H1 (cell line): ENCODE results near the gene ZNF200. TPM values are rescaled to one million over a fixed set of nuclear protein-coding genes. Genes with fewer than 3 reads are reported as not detected.

Experiments
- CTCF ChIA-PET: fragments of 300-600 bp; sonication (Branson Sonifier 250); formaldehyde crosslinking; loops from one replicate; lab custom pipeline; 2021; ENCODE audit not compliant: partially characterized antibody; lab: Charles Lee
- POLR2A ChIA-PET: fragments of 300-600 bp; sonication (Branson Sonifier 250); formaldehyde crosslinking; loops from one replicate; lab custom pipeline; 2021; ENCODE audit warnings: inconsistent platforms; ENCODE audit not compliant: partially characterized antibody; lab: Charles Lee
- DNase-seq, 2 experiments: peaks; one replicate each; pipeline versions ENCODE4 v3.0.0 to v3.0.0-alpha.2; 2010 to 2022; ENCODE audit warnings: low spot score in 2 of 2, low read depth in 1 of 2, mixed read lengths in 1 of 2
- FAIRE-seq: peaks from 2 replicates; lab custom pipeline; 2011; peaks lifted over from hg19 to GRCh38; lab: Jason Lieb, UNC
- H2AFZ ChIP-seq: 2 replicates; pipeline ENCODE4 v1.8.1; 2012; ENCODE audit warnings: low read length, inconsistent platforms
- H2AK5ac ChIP-seq: 2 replicates; pipeline ENCODE4 v1.6.1; 2013; ENCODE audit warnings: low read depth, low read length
- H2BK120ac ChIP-seq: replicated peaks from 2 replicates; pipeline ENCODE3; 2013; ENCODE audit warnings: low read depth, low read length, inconsistent platforms
- H2BK12ac ChIP-seq: 2 replicates; pipeline ENCODE4 v1.6.1; 2013; ENCODE audit warnings: low read depth, low read length
- H2BK15ac ChIP-seq: 2 replicates; pipeline ENCODE4 v1.6.1; 2013; ENCODE audit warnings: low read length
- H2BK20ac ChIP-seq: 2 replicates; pipeline ENCODE4 v1.6.1; 2013; ENCODE audit warnings: low read length
- H2BK5ac ChIP-seq: 2 replicates; pipeline ENCODE4 v1.6.1; 2013; ENCODE audit warnings: low read depth, low read length
- H3K14ac ChIP-seq: 2 replicates; pipeline ENCODE4 v1.6.1; 2013; ENCODE audit warnings: inconsistent platforms; ENCODE audit not compliant: insufficient read length
- H3K18ac ChIP-seq: 2 replicates; pipeline ENCODE4 v1.6.1; 2013; ENCODE audit warnings: low read length; ENCODE audit errors: extremely low read depth
- H3K23ac ChIP-seq: 2 replicates; pipeline ENCODE4 v1.6.1; 2013; ENCODE audit warnings: inconsistent platforms; ENCODE audit not compliant: insufficient read length
- H3K23me2 ChIP-seq: 2 replicates; pipeline ENCODE4 v1.6.1; 2013; ENCODE audit warnings: low read depth, low read length
- H3K27ac ChIP-seq: 2 replicates; pipeline ENCODE4 v1.6.1; 2011; ENCODE audit warnings: low read depth, low read length, inconsistent platforms
- H3K27me3 ChIP-seq, 4 experiments: replicated peaks in 1 of 4; 1 replicate in 1 of 4; 2 replicates in 3 of 4; pipeline versions ENCODE4 v1.6.1 to v1.8.1; 2011 to 2013; ENCODE audit warnings: low read length in 3 of 4, mild to moderate bottlenecking in 3 of 4, inconsistent platforms in 2 of 4, mixed read lengths in 2 of 4, moderate library complexity in 1 of 4; ENCODE audit not compliant: control insufficient read depth in 3 of 4, insufficient read depth in 3 of 4; ENCODE audit errors: extremely low read depth in 1 of 4
- H3K36me3 ChIP-seq, 4 experiments: 2 replicates each; pipeline versions ENCODE4 v1.6.1 to v1.8.1; 2011 to 2013; ENCODE audit warnings: mild to moderate bottlenecking in 4 of 4, low read length in 3 of 4, moderate library complexity in 2 of 4, control low read depth in 1 of 4, inconsistent platforms in 1 of 4; ENCODE audit not compliant: insufficient read depth in 4 of 4, control insufficient read depth in 2 of 4
- H3K4ac ChIP-seq: replicated peaks from 2 replicates; pipeline ENCODE3; 2013; ENCODE audit warnings: low read length, low read depth, mixed read lengths, inconsistent platforms; ENCODE audit not compliant: insufficient read length
- H3K4me1 ChIP-seq, 4 experiments: replicated peaks in 1 of 4; 1 replicate in 1 of 4; 2 replicates in 3 of 4; pipeline versions ENCODE4 v1.6.1 to v1.8.1; 2011 to 2013; ENCODE audit warnings: low read length in 3 of 4, inconsistent platforms in 2 of 4, mixed read lengths in 1 of 4; ENCODE audit not compliant: insufficient read depth in 4 of 4, control insufficient read depth in 3 of 4
- H3K4me2 ChIP-seq, 2 experiments: 2 replicates each; pipeline versions ENCODE4 v1.6.1 to v1.8.1; 2011 to 2013; ENCODE audit warnings: low read depth in 2 of 2, low read length in 2 of 2, control low read depth in 1 of 2, inconsistent platforms in 1 of 2, mild to moderate bottlenecking in 1 of 2; ENCODE audit not compliant: insufficient read depth in 1 of 2
- H3K4me3 ChIP-seq, 4 experiments: fragments of 200-600, 300-600 bp in 1 of 4; sonication (generic), shearing (Covaris generic), sonication (Bioruptor Twin) in 1 of 4; 2 replicates each; pipeline versions ENCODE4 v1.5.1 to v1.8.1; 2011 to 2016; ENCODE audit warnings: low read length in 4 of 4, low read depth in 3 of 4, control low read depth in 2 of 4, inconsistent platforms in 2 of 4, mild to moderate bottlenecking in 2 of 4, mixed read lengths in 1 of 4, moderate library complexity in 1 of 4; ENCODE audit not compliant: insufficient read depth in 2 of 4; ENCODE audit errors: extremely low read depth in 1 of 4
- H3K56ac ChIP-seq: replicated peaks from 2 replicates; pipeline ENCODE3; 2013; ENCODE audit warnings: low read depth, mild to moderate bottlenecking, mixed read lengths, low read length, inconsistent platforms; ENCODE audit not compliant: insufficient read length
- H3K79me1 ChIP-seq: 2 replicates; pipeline ENCODE4 v1.6.1; 2013; ENCODE audit warnings: low read depth, low read length, control low read depth
- H3K79me2 ChIP-seq, 2 experiments: 2 replicates each; pipeline versions ENCODE4 v1.6.1 to v1.8.1; 2012 to 2013; ENCODE audit warnings: low read length in 2 of 2, mild to moderate bottlenecking in 2 of 2, inconsistent platforms in 1 of 2; ENCODE audit not compliant: insufficient read depth in 2 of 2, control insufficient read depth in 1 of 2
- H3K9ac ChIP-seq, 4 experiments: replicated peaks in 1 of 4; 1 replicate in 1 of 4; 2 replicates in 3 of 4; pipeline versions ENCODE4 v1.6.1 to v1.8.1; 2011 to 2013; ENCODE audit warnings: low read depth in 3 of 4, low read length in 3 of 4, control low read depth in 2 of 4, mild to moderate bottlenecking in 2 of 4, moderate library complexity in 2 of 4, inconsistent platforms in 1 of 4; ENCODE audit errors: extremely low read depth in 1 of 4
- H3K9me3 ChIP-seq, 2 experiments: 2 replicates each; pipeline versions ENCODE4 v1.6.1 to v1.8.1; 2012 to 2013; ENCODE audit warnings: mild to moderate bottlenecking in 2 of 2, moderate library complexity in 2 of 2, control low read depth in 1 of 2, inconsistent platforms in 1 of 2, low read depth in 1 of 2, low read length in 1 of 2, mixed read lengths in 1 of 2; ENCODE audit not compliant: insufficient read depth in 2 of 2
- H4K20me1 ChIP-seq, 2 experiments: replicated peaks in 1 of 2; 2 replicates each; pipeline versions ENCODE3 to v1.8.1; 2011 to 2013; ENCODE audit warnings: inconsistent platforms in 2 of 2, low read length in 2 of 2, mild to moderate bottlenecking in 1 of 2; ENCODE audit not compliant: insufficient read depth in 2 of 2, control insufficient read depth in 1 of 2
- H4K5ac ChIP-seq: 2 replicates; pipeline ENCODE4 v1.6.1; 2013; ENCODE audit warnings: low read length, low read depth, mixed read lengths, inconsistent platforms; ENCODE audit not compliant: insufficient read length
- H4K8ac ChIP-seq: 2 replicates; pipeline ENCODE4 v1.8.0; 2013; ENCODE audit warnings: mild to moderate bottlenecking, moderate library complexity, low read length, inconsistent platforms; ENCODE audit not compliant: insufficient read depth; ENCODE audit errors: extremely low read depth
- H4K91ac ChIP-seq: replicated peaks from 2 replicates; pipeline ENCODE3; 2013; ENCODE audit warnings: low read length, mixed read lengths, inconsistent platforms; ENCODE audit not compliant: insufficient read length
- ASH2L ChIP-seq: fragments of 200-600, 300-600 bp; sonication (generic); IDR thresholded peaks from one replicate; pipeline ENCODE4 v1.7.1; 2017; ENCODE audit warnings: low read length
- KDM1A ChIP-seq: fragments of 200-600, 300-600 bp; sonication (generic); IDR thresholded peaks from 2 replicates; pipeline ENCODE4 v1.7.1; 2016; ENCODE audit warnings: mild to moderate bottlenecking, low read length, borderline replicate concordance
- SP4 ChIP-seq: IDR thresholded peaks from 2 replicates; pipeline ENCODE4 v1.6.1; 2012; ENCODE audit warnings: low read length, inconsistent platforms
- WGBS, 2 experiments: shearing (Covaris generic) in 1 of 2; methylation state at CpG; one replicate each; pipeline versions ENCODE4 v1.1.6 to v1.1.7; 2013 to 2015; ENCODE audit warnings: low lambda C conversion rate in 2 of 2, mixed read lengths in 2 of 2, inconsistent platforms in 1 of 2, low coverage in 1 of 2, missing lambda C conversion rate in 1 of 2; ENCODE audit not compliant: insufficient replicate concordance in 2 of 2, insufficient coverage in 1 of 2, insufficient read length in 1 of 2; ENCODE audit errors: extremely low coverage in 1 of 2, missing lambda C conversion rate in 1 of 2; 5-methylcytosine and 5-hydroxymethylcytosine counted together
- polyA plus RNA-seq, 7 experiments: library from polyadenylated mRNA; depleted of rRNA in 3 of 7; stranded (reverse) in 5 of 7; unstranded in 2 of 7; fragments of >200 nt in 5 of 7; fragments of 200-250 nt in 2 of 7; gene quantifications; 1 replicate in 5 of 7; 2 replicates in 1 of 7; 4 replicates in 1 of 7; pipeline versions ENCODE4 v1.2.1 to v1.2.3, GENCODE V29; 2011 to 2013; ENCODE audit warnings: missing spikeins in 2 of 7, mixed read lengths in 2 of 7
- total RNA-seq: library from RNA; stranded (reverse); fragmentation: NEBNext Ultra II Directional; extraction: Animal tissue kit (Norgen Biotek cat#: 25700); gene quantifications from 2 replicates; pipeline ENCODE4 v1.2.1, GENCODE V29; 2021

The ZNF200 gene
- total and polyA plus RNA-seq, 2 of the 8 experiments (the other 6 are each of a cell fraction or from before 2014, with no cell fraction given), result 2.7 to 9.9 TPM

DNA sequence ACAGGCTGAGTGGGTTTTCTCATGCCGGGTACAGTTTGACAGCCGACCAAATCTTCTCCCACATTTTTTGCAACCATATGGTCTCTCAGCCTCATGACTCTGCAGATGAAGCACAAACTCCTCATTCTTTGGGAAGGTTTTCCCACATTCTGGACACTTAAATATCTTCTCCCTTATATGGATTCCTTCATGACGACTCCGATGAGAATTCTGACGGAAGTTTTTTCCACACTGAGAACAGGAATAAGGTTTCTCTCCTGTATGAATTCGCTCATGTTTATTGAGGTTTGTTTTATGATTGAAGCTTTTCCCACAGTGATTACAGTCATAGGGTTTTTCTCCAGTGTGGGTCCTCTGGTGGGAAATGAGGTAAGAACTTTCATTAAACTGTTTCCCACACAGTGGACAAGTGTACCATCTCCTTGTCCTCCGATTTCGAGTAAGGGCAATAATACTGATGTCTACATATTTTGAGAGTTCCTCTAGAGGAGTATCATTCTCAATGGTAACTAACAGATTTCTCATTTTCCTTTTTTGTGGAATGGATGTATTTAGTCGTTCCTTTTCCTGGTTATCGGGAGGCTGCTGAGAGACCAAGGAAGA, 10.9 kb downstream of the ZNF200 start:
- Histone ChIP-seq H3K27me3 (peaks cover 0 to 1% (median 0%) of the 10 kb centered on the region in 4 experiments; a peak in 1 of 7 replicates), H3K27ac (no peak overlapping the region), H3K23ac (no peak overlapping the region)
- WGBS, 2 experiments, result 88% methylated on average over 10 of the region's 10 CpGs; no CpG with 5 or more reads in 1 of the 2 experiments
- TF ChIP-seq KDM1A, result peak; percentile 53; the same call in 1 of the 2 replicates
- no peak for TF ChIP-seq ASH2L
- TF ChIP-seq SP4, result no peak
- TF ChIP-seq, all 59 proteins: peak for 1
- Histone ChIP-seq H3K79me1 (no peaks in the 10 kb centered on the region), H2BK5ac (no peak overlapping the region), H3K14ac (no peak overlapping the region), H2BK20ac (no peak overlapping the region), H3K4ac (no peak overlapping the region), H4K5ac (no peak overlapping the region), H4K91ac (no peak overlapping the region), H3K4me2 (no peak overlapping the region), H3K9me3 (peaks cover 59 to 62% of the 10 kb centered on the region in 2 experiments), H3K4me3 (0 out of 8 replicates have a peak overlapping the region, but pooled peaks of 1 of the 4 experiments have one; percentile 1), H3K36me3 (peaks cover 3 to 63% (median 36%) of the 10 kb centered on the region in 4 experiments), H2AFZ (no peak overlapping the region), H3K56ac (no peak overlapping the region), H3K9ac (no peak overlapping the region), H2AK5ac (no peak overlapping the region), H2BK120ac (no peak overlapping the region), H2BK15ac (no peak overlapping the region), H3K23me2 (no peaks in the 10 kb centered on the region), H4K8ac (no peak overlapping the region), H3K79me2 (no peaks in the 10 kb centered on the region), H3K18ac (no peak overlapping the region), H4K20me1 (no peaks in the 10 kb centered on the region), H3K4me1 (no peaks in the 10 kb centered on the region), H2BK12ac (no peak overlapping the region)
- ChIA-PET CTCF (no interaction called here), POLR2A (interaction anchor here (1.0 to 1.7 kb wide), 2 partner anchors 11 to 13 kb away, joined by 3 to 5 read pairs; partner anchors contain the start of gene ZNF200)
- FAIRE-seq (no peak), DNase-seq (no peak)
